GM19452 (cell line): ENCODE results near the gene CLEC16A.
A peak's percentile ranks its signal among the peaks of the same experiment; 100 is the strongest.
"Not testable (repeated sequence)": the region's sequence is repeated elsewhere in the genome, so short reads cannot be mapped to it uniquely, and the experiment has no call there.

Source experiments
- ATAC-seq: cut with Tn5 transposase; IDR thresholded peaks from one replicate; pipeline ENCODE4 v1.9.1; 2021; ENCODE audit not compliant: unreplicated experiment

CLEC16A gene

GRCh38 chr16:11094075-11094856 lies 149.9 kb downstream of the CLEC16A start:
- peak; percentile 81 for ATAC-seq

- no peak for ATAC-seq
Observed at GRCh38 chr16:11094857-11095565, 150.6 kb downstream of the CLEC16A start.

- ATAC-seq = no peak
Observed at GRCh38 chr16:11095935-11096334, 151.6 kb downstream of the CLEC16A start.

- no peak for ATAC-seq
Observed at GRCh38 chr16:11097094-11097786, 152.9 kb downstream of the CLEC16A start.

- no peak for ATAC-seq
Observed at GRCh38 chr16:11097787-11098167, 153.4 kb downstream of the CLEC16A start.

GRCh38 chr16:11098601-11099390 lies 154.4 kb downstream of the CLEC16A start:
- ATAC-seq = no peak

GRCh38 chr16:11099672-11100205 lies 155.4 kb downstream of the CLEC16A start:
- no peak for ATAC-seq

- ATAC-seq = no peak
Observed at GRCh38 chr16:11100239-11100750, 155.9 kb downstream of the CLEC16A start.

- ATAC-seq = no peak
Observed at GRCh38 chr16:11101283-11101682, 156.9 kb downstream of the CLEC16A start.

- ATAC-seq = no peak
Observed at GRCh38 chr16:11101695-11102522, 157.5 kb downstream of the CLEC16A start.

GRCh38 chr16:11102523-11102898 lies 158.1 kb downstream of the CLEC16A start:
- no peak for ATAC-seq

- not testable (repeated sequence) for ATAC-seq
Observed at GRCh38 chr16:11103301-11103700, 158.9 kb downstream of the CLEC16A start.

- peak; percentile 20 for ATAC-seq
Observed at GRCh38 chr16:11104168-11105037, 160.0 kb downstream of the CLEC16A start.

- ATAC-seq = peak; percentile 77
Observed at GRCh38 chr16:11105038-11105903, 160.9 kb downstream of the CLEC16A start.

- no peak for ATAC-seq
Observed at GRCh38 chr16:11106726-11107125, 162.4 kb downstream of the CLEC16A start.

GRCh38 chr16:11107780-11108465 lies 163.6 kb downstream of the CLEC16A start:
- no peak for ATAC-seq

GRCh38 chr16:11108466-11108805 lies 164.1 kb downstream of the CLEC16A start:
- ATAC-seq = no peak
